ENCODE measurements around the gene INSC. TPM values are rescaled to one million over a fixed set of nuclear protein-coding genes. Genes with fewer than 3 reads are reported as not detected.

Gene INSC
- total RNA-seq, 1 donor from 2014 or later, result not detected

DNA sequence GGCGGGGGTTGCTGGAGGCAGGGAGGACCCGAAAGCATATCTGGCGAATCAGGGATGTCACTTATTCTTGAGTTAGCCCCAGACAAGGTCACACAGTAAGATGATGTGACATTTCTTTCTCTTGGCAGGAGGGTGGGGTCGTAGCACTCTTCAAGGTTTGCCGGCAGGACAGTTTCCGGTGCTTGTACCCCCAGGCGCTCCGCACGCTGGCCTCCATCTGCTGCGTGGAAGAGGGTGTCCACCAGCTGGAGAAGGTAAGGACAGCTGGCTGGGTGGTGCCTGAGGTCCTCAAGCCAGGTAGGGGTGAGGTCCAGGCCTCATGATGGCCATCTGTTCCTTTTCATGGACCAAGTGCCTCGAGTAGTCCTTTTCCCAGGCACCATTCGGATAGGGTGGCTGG is 86.0 kb downstream of the INSC start:
- H3K4me1 Mint-ChIP-seq (ENCODE audit: low read depth), result no peaks in the 10 kb centered on the region
- intact Hi-C loops (cut with micrococcal nuclease), result no loop called here
- peaks cover 13% of the 10 kb centered on the region for H3K27me3 Mint-ChIP-seq (ENCODE audit: insufficient read depth)

DNA sequence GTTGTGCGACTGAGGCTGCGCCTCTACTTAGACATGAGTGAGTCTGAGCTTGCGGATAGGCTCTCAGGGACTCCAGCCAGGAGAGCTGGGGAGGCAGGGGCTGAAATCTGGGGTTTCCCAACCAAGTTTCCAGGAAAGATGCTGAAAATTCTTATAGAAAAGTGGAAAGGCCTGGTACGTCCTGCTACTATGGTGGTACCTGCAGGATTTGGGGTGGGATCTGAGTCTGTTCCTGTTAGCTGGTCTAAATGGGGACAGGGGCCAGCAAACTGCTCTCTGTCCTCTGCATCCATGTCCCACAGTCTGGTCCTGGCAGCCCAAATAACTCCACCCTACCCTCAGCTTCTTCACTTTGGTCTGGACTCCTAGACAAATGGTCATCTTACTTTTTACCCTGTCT is 86.9 kb downstream of the INSC start:
- Mint-ChIP-seq H3K27ac (no peak overlapping the region), H3K36me3 (ENCODE audit: low read depth) (no peaks in the 10 kb centered on the region), H3K4me3 (no peak overlapping the region), H3K9me3 (no peaks in the 10 kb centered on the region), H3K27me3 (ENCODE audit: insufficient read depth) (peaks cover 13% of the 10 kb centered on the region), H3K4me1 (ENCODE audit: low read depth) (no peaks in the 10 kb centered on the region)
- no peak for DNase-seq (ENCODE audit: low spot score)
- intact Hi-C loops (cut with micrococcal nuclease), result no loop called here

More for the DNA sequence above, 86.0 kb downstream of the INSC start:
- no peak for DNase-seq (ENCODE audit: low spot score)
- H3K4me3 Mint-ChIP-seq, result no peak overlapping the region
- no peaks in the 10 kb centered on the region for H3K36me3 Mint-ChIP-seq (ENCODE audit: low read depth)
- H3K9me3 Mint-ChIP-seq, result no peaks in the 10 kb centered on the region
- H3K27ac Mint-ChIP-seq, result no peak overlapping the region

GRCh38 chr11:15202626-15203025 is 87.9 kb downstream of the INSC start:
- Mint-ChIP-seq H3K4me3 (no peak overlapping the region), H3K36me3 (ENCODE audit: low read depth) (no peaks in the 10 kb centered on the region), H3K27ac (no peak overlapping the region), H3K4me1 (ENCODE audit: low read depth) (no peaks in the 10 kb centered on the region), H3K27me3 (ENCODE audit: insufficient read depth) (peaks cover 15% of the 10 kb centered on the region), H3K9me3 (no peaks in the 10 kb centered on the region)
- DNase-seq (ENCODE audit: low spot score), result no peak
- intact Hi-C loops (cut with micrococcal nuclease), result no loop called here

- intact Hi-C loops (cut with micrococcal nuclease), result no loop called here
- Mint-ChIP-seq H3K9me3 (no peaks in the 10 kb centered on the region), H3K27me3 (ENCODE audit: insufficient read depth) (peaks cover 11% of the 10 kb centered on the region), H3K4me1 (ENCODE audit: low read depth) (no peaks in the 10 kb centered on the region), H3K36me3 (ENCODE audit: low read depth) (no peaks in the 10 kb centered on the region), H3K4me3 (no peak overlapping the region), H3K27ac (no peak overlapping the region)
- DNase-seq (ENCODE audit: low spot score), result no peak
Measured at GRCh38 chr11:15204711-15205110, 90.0 kb downstream of the INSC start.

DNA sequence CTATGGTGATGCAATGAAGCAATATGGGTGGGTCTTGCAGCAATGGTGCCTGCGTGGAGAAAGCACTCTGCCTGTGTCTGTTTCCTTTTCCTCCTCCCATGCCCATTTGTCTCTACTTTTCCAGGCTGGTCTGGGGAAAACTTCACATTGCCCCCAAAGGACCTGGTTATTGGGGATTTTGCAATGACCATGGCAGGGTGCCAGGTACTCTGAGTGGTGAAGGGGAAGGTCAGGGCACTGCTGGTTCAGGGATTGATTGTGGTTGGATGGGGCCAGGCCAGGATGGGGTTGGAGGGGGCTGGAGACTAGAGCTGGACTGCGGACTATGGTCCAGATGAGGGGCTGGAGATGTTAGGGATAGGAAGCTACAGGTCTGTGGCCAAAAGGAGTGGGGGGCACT is 92.1 kb downstream of the INSC start:
- DNase-seq (ENCODE audit: low spot score), result no peak
- Mint-ChIP-seq H3K36me3 (ENCODE audit: low read depth) (no peaks in the 10 kb centered on the region), H3K9me3 (no peaks in the 10 kb centered on the region), H3K4me1 (ENCODE audit: low read depth) (no peaks in the 10 kb centered on the region), H3K4me3 (no peak overlapping the region), H3K27me3 (ENCODE audit: insufficient read depth) (peaks cover 10% of the 10 kb centered on the region), H3K27ac (no peak overlapping the region)
- intact Hi-C loops (cut with micrococcal nuclease), result no loop called here

DNA sequence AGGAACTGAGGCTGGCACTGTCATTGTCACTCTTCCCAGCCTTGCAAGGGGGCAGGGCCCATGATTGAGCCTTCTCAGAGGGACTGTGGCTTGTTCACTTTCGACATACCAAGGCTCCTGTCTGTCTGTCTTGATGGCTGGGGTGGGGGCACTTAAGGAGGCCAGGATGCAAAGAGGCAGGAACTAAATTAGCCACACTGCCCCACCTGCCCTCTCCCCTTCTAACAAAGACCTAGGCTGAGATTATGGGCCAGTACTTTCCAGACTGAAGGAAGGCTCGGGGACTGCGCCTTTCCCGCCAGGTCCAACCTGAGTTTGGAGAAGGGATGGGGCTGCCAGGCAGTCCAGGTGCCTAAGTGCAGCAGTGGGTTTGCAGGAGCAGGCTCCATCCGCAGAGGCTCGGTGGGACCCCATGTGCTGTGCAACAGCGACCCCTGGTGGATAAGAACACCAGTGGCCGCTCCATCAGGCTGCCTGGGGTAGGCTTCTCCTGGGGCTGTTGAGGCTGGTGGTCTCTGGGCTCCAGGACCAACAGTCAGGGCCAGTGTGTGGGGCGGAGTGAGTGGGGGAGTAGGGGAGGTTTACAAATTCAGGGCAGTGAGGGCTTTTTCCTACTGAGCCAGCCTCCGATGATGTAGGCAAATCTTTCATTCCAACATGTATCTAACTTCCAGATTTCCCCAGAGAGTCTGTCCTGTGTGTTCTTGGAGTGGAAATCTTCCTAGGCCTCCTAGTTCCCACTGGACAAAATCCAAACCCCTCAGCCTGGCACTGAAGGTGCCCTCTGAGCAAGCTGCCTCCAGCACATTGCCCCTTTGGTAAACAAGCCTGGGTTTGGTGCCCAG is 93.9 kb downstream of the INSC start:
- intact Hi-C loops (cut with micrococcal nuclease), result loop anchor here (1.0 to 2.0 kb wide), 4 partner anchors 107 to 300 kb away; no protein-coding TSS in a partner anchor
- peaks cover 8% of the 10 kb centered on the region for H3K27me3 Mint-ChIP-seq (ENCODE audit: insufficient read depth)
- no peak overlapping the region for H3K27ac Mint-ChIP-seq
- no peaks in the 10 kb centered on the region for H3K36me3 Mint-ChIP-seq (ENCODE audit: low read depth)
- no peaks in the 10 kb centered on the region for H3K9me3 Mint-ChIP-seq
- H3K4me3 Mint-ChIP-seq, result no peak overlapping the region
- DNase-seq (ENCODE audit: low spot score), result peak; percentile 65
- no peaks in the 10 kb centered on the region for H3K4me1 Mint-ChIP-seq (ENCODE audit: low read depth)

DNA sequence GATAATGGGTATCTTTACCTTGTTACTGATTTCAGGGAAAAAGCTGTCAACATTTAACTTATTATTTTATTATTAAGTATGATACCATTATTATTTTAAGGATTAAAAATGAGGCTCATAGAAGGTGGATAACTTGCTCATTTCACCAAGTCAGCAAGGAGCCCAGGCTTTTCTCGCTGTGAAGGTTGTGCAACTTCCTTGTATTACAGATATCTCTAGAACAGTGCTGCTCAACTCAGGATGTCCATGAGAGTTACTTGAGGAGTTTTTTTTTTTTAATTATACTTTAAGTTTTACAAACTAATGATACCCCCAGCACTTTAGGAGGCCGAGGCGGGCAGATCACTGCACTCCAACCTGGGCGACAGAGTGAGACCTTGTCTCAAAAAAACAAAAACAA is 98.2 kb downstream of the INSC start:
- Mint-ChIP-seq H3K36me3 (ENCODE audit: low read depth) (no peaks in the 10 kb centered on the region), H3K27ac (no peak overlapping the region), H3K9me3 (no peaks in the 10 kb centered on the region), H3K4me3 (no peak overlapping the region), H3K4me1 (ENCODE audit: low read depth) (no peaks in the 10 kb centered on the region), H3K27me3 (ENCODE audit: insufficient read depth) (peaks cover 3% of the 10 kb centered on the region)
- no peak for DNase-seq (ENCODE audit: low spot score)
- intact Hi-C loops (cut with micrococcal nuclease), result no loop called here

DNA sequence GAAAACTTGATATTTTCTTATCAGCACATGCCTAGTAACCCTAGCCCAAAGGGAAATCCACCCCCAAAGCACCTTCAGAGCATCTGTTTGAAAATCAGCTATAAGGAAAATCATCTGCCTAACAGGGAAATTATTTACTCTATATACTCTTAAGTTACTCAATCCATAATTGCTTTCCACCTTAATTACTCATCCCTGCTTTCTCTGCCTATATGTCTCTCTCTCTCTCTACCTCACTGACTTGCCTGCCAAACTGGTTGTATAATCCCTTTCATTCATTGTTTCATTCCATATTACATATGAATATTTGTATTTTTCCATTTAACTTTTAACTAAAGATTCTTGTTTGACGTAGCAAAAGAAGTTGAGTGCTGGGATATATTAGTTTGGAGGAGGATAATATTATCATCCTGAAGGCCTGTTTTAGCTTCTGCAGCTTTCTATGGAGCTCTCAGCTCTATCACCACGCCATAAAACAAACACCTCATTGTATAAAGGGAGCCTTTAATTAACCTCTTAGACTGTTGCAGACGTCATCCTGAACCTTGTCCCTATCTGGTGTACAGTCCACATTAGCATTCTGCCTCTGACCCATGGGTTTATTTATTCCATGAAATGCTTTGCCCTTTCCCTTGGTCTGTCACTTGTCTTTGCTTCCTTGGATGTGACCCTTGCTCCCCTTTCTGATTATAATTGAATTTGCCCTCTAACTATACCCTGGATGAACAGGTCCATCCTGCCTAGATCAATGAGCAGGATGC is 98.9 kb downstream of the INSC start:
- no peaks in the 10 kb centered on the region for H3K9me3 Mint-ChIP-seq

GRCh38 chr11:15215005-15215404 is 100.3 kb downstream of the INSC start:
- no peaks in the 10 kb centered on the region for H3K4me1 Mint-ChIP-seq (ENCODE audit: low read depth)
- H3K36me3 Mint-ChIP-seq (ENCODE audit: low read depth), result no peaks in the 10 kb centered on the region
- no peak for DNase-seq (ENCODE audit: low spot score)
- intact Hi-C loops (cut with micrococcal nuclease), result no loop called here
- H3K27ac Mint-ChIP-seq, result no peak overlapping the region
- no peaks in the 10 kb centered on the region for H3K9me3 Mint-ChIP-seq
- H3K4me3 Mint-ChIP-seq, result no peak overlapping the region
- H3K27me3 Mint-ChIP-seq (ENCODE audit: insufficient read depth), result peaks cover 3% of the 10 kb centered on the region

More for the DNA sequence above, 98.9 kb downstream of the INSC start:
- no peak for DNase-seq (ENCODE audit: low spot score)
- intact Hi-C loops (cut with micrococcal nuclease), result no loop called here
- peaks cover 3% of the 10 kb centered on the region for H3K27me3 Mint-ChIP-seq (ENCODE audit: insufficient read depth)
- H3K27ac Mint-ChIP-seq, result no peak overlapping the region
- no peaks in the 10 kb centered on the region for H3K4me1 Mint-ChIP-seq (ENCODE audit: low read depth)
- H3K36me3 Mint-ChIP-seq (ENCODE audit: low read depth), result no peaks in the 10 kb centered on the region
- no peak overlapping the region for H3K4me3 Mint-ChIP-seq

DNA sequence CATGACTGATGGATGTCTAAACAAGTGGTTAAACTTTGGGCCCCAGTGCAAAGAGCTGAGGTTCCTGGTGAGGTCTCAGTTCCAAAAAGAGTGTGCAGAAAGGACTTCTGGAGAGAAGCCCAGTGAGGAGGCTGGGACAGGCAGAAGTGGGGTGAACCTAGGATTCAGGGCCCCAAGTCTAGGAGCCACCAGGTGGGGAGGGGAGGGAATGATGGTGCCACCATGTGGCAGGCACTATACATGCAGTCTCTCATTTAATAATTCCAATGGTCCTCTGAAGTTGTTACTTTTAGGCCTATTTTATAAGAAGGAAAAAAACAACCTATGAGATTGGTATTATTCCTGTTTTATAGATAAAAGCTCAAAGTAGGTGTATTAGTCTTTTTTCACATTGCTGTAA is 102.0 kb downstream of the INSC start:
- Mint-ChIP-seq H3K27ac (no peak overlapping the region), H3K4me1 (ENCODE audit: low read depth) (no peaks in the 10 kb centered on the region), H3K27me3 (ENCODE audit: insufficient read depth) (no peaks in the 10 kb centered on the region), H3K36me3 (ENCODE audit: low read depth) (no peaks in the 10 kb centered on the region), H3K9me3 (no peaks in the 10 kb centered on the region), H3K4me3 (no peak overlapping the region)
- DNase-seq (ENCODE audit: low spot score), result no peak
- intact Hi-C loops (cut with micrococcal nuclease), result no loop called here

DNA sequence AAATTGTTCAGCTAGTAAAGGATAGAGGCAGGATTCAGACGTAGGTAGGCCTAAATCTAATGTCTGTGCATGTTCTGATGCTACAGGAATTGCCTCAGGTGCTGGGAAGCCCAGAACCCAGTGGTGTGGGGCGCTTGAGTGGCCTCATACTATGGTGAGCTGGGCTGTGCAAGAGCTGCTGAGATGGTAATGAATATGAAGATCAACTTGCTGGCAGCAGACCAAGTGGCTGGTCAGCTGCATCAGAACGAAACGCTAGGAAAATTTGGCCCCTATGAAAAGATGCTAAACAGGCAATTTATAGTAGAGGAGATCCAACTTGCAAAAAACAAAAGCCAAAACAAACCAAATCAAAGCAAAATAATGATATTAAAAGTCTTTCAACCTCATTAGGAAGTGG is 102.7 kb downstream of the INSC start:
- Mint-ChIP-seq H3K27me3 (ENCODE audit: insufficient read depth) (no peaks in the 10 kb centered on the region), H3K27ac (no peak overlapping the region), H3K36me3 (ENCODE audit: low read depth) (no peaks in the 10 kb centered on the region), H3K4me3 (no peak overlapping the region), H3K4me1 (ENCODE audit: low read depth) (no peaks in the 10 kb centered on the region), H3K9me3 (no peaks in the 10 kb centered on the region)
- intact Hi-C loops (cut with micrococcal nuclease), result no loop called here
- DNase-seq (ENCODE audit: low spot score), result no peak

DNA sequence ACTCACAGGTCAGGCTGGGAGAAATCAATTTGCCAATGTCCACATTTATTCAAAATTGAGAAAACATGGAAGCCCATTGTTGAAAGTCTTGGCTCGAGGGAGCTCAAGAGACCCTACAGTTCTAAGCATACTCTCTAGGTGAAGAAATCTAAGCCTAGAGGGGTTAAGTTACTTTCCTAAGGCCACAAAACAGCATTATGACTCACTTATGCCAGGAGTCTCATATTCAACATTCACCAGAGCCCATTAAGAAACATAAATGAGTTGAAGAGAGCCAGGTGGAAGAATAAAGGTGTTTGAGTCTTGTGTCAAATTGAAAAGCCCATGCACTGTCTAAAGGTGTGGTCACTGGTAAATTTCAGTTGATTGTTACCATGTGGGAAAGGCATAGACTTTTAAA is 108.1 kb downstream of the INSC start:
- Mint-ChIP-seq H3K4me3 (no peak overlapping the region), H3K4me1 (ENCODE audit: low read depth) (no peaks in the 10 kb centered on the region), H3K9me3 (no peaks in the 10 kb centered on the region), H3K27me3 (ENCODE audit: insufficient read depth) (peaks cover 3% of the 10 kb centered on the region), H3K36me3 (ENCODE audit: low read depth) (no peaks in the 10 kb centered on the region), H3K27ac (no peak overlapping the region)
- no peak for DNase-seq (ENCODE audit: low spot score)
- intact Hi-C loops (cut with micrococcal nuclease), result no loop called here

GRCh38 chr11:15223318-15223717 is 108.6 kb downstream of the INSC start:
- Mint-ChIP-seq H3K27me3 (ENCODE audit: insufficient read depth) (peaks cover 3% of the 10 kb centered on the region), H3K4me1 (ENCODE audit: low read depth) (no peaks in the 10 kb centered on the region), H3K36me3 (ENCODE audit: low read depth) (no peaks in the 10 kb centered on the region), H3K9me3 (no peaks in the 10 kb centered on the region), H3K27ac (no peak overlapping the region), H3K4me3 (no peak overlapping the region)
- DNase-seq (ENCODE audit: low spot score), result no peak
- intact Hi-C loops (cut with micrococcal nuclease), result no loop called here
